ENCODE results near the gene TUBA4B. TPM values are rescaled to one million over a fixed set of nuclear protein-coding genes. Genes with fewer than 3 reads are reported as not detected.
A peak's percentile ranks its signal among the peaks of the same experiment; 100 is the strongest.

Gene TUBA4B
- total RNA-seq, 2 experiments from 2014 or later, result not detected

- DNase-seq (no peak), ATAC-seq (ENCODE audit: low read depth) (no peak)
- POLR2A ChIA-PET, result interaction anchor here (1.3 kb wide), 1 partner anchor 23 kb away, joined by 6 read pairs; the partner anchor contains the start of genes GLB1L and STK16
- Mint-ChIP-seq H3K27me3 (no peaks in the 10 kb centered on the region), H3K36me3 (peaks cover 21% of the 10 kb centered on the region), H3K27ac (no peak overlapping the region), H3K4me3 (no peak overlapping the region), H3K9me3 (no peaks in the 10 kb centered on the region), H3K4me1 (peaks cover 22% of the 10 kb centered on the region)
Measured at GRCh38 chr2:219221957-219222518, 31.0 kb upstream of the TUBA4B start.

DNA sequence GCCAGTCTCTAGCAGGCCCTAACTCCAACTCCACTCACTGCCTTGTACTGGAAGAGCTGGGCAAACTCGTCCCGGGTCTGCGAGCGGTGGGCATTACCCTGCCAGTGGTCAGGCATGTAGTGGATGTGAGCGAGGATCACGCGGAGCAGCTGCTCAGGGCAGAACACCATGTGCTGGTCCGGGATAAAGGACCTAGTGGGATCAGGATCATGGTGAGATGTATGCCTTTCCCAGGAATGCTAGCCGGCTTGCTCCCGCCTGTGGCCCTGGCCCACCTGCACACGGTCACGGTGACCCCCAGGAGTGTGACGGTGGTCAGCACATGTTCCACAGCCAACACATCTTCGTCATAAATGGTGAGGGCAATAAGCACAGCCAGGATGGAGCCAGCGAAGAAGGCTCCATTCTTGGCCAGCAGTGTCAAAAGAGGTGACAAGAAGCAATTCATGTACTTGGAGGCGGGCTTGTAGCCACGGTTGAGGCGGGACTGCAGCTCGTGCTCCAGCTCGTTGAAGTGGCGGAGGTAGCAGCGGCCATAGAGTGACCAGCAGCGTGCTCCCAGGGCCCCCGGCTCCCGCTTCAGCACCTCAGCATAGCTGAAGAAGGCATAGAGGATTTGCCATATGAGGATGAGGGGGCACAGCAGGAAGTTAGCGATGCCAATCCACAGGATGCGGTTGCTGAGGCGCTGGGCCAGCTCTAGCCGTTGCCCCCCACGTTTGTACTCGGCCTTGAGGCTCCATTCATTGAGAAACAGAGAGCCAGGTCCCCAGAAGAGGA, 29.0 kb upstream of the TUBA4B start:
- Mint-ChIP-seq H3K4me1 (peaks cover 25% of the 10 kb centered on the region), H3K36me3 (peaks cover 21% of the 10 kb centered on the region), H3K27me3 (no peaks in the 10 kb centered on the region), H3K4me3 (no peak overlapping the region), H3K27ac (no peak overlapping the region), H3K9me3 (no peaks in the 10 kb centered on the region)
- no peak for ATAC-seq (ENCODE audit: low read depth)
- POLR2A ChIA-PET, result interaction anchor here (1.2 kb wide), 1 partner anchor 30 kb away, joined by 5 read pairs; the partner anchor contains the start of gene TUBA4A
- DNase-seq, result no peak

- DNase-seq (no peak), ATAC-seq (ENCODE audit: low read depth) (no peak)
- H3K36me3 Mint-ChIP-seq, result peaks cover 18% of the 10 kb centered on the region
- no peak overlapping the region for H3K4me3 Mint-ChIP-seq
- peak overlapping the region; percentile 6 for H3K27ac Mint-ChIP-seq
- H3K4me1 Mint-ChIP-seq, result peaks cover 23% of the 10 kb centered on the region
- H3K9me3 Mint-ChIP-seq, result no peaks in the 10 kb centered on the region
- POLR2A ChIA-PET, result no interaction called here
- H3K27me3 Mint-ChIP-seq, result no peaks in the 10 kb centered on the region
Measured at GRCh38 chr2:219225350-219225749, 27.7 kb upstream of the TUBA4B start.

DNA sequence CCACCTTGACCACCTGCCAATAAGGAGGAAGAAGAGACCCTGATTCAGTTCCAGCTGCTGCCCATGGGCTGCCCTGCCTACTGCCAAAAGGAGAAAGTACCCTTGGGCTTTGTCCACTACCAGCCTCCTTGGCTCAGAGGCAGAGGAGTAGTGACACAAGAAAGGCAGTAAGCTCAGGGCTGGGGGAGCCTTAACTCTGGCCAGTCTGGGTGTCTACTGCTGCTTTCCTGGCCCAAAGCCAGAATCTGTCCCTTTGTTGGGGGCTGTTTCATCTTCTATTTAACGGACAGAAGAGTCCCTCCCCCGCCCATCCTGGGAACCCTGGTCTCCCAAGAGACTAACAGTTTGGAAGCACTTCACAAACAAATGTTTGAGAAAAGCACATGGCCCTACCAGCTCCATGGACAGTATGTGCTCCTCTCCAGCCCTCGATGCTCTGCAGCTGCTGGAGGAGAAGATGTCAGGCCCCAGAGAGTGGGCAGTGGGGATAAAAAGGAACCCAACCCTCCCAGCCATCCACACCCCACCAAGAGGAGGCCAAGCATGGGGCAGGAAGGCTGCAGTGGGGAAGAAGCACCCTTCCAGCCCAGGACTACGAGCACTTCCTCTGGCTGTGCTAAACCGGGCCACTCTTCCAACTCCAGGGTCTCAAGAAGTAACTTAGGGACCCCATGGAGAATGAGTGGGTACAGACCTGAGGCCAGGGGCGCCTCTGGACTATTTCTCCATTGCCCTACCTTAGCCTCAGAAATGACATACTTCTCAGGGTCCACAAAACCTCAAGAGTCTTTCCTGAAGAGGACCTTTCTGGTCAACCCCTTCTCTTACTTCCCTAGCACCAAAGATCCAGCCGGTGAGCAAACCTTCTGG, 24.8 kb upstream of the TUBA4B start:
- Mint-ChIP-seq H3K9me3 (no peaks in the 10 kb centered on the region), H3K4me3 (peak overlapping the region; percentile 90), H3K27ac (peak overlapping the region; percentile 65), H3K4me1 (peaks cover 38% of the 10 kb centered on the region), H3K36me3 (peaks cover 30% of the 10 kb centered on the region), H3K27me3 (no peaks in the 10 kb centered on the region)
- ATAC-seq (ENCODE audit: low read depth), result no peak
- POLR2A ChIA-PET, result interaction anchor here (0.8 to 5.5 kb wide), 14 partner anchors 10 to 71 kb away, joined by 3 to 83 read pairs (median 13); partner anchors contain the start of genes ABCB6, CNPPD1, DNAJB2 and GLB1L
- DNase-seq, result no peak

DNA sequence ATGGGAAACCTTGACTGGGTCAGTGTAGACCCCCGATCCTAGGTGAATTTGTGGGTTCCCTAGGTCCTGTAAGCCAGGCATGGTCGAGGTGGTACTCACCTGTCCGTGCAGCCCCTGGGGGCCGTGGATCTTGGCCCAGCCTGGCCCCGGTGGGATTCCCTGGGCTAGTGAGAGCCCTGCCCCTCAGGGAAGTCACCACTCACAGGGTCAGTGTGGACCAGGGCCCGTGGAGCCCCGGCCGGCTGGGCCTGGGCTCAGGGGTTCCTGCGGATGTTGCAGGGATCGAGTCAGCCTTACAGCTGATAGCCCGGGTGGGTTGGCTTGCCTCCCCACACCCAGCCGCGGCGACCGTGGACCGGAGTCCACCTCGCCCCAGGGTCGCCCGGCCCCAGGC, 24.1 kb upstream of the TUBA4B start:
- Mint-ChIP-seq H3K27me3 (no peaks in the 10 kb centered on the region), H3K4me1 (peaks cover 40% of the 10 kb centered on the region), H3K4me3 (peak overlapping the region; percentile 90), H3K27ac (peak overlapping the region; percentile 65), H3K36me3 (peaks cover 32% of the 10 kb centered on the region), H3K9me3 (no peaks in the 10 kb centered on the region)
- DNase-seq, result no peak
- POLR2A ChIA-PET, result interaction anchor here (1.2 to 5.5 kb wide), 15 partner anchors 9 to 70 kb away, joined by 3 to 83 read pairs (median 12); partner anchors contain the start of genes ABCB6, CNPPD1, DNAJB2 and GLB1L
- no peak for ATAC-seq (ENCODE audit: low read depth)

DNA sequence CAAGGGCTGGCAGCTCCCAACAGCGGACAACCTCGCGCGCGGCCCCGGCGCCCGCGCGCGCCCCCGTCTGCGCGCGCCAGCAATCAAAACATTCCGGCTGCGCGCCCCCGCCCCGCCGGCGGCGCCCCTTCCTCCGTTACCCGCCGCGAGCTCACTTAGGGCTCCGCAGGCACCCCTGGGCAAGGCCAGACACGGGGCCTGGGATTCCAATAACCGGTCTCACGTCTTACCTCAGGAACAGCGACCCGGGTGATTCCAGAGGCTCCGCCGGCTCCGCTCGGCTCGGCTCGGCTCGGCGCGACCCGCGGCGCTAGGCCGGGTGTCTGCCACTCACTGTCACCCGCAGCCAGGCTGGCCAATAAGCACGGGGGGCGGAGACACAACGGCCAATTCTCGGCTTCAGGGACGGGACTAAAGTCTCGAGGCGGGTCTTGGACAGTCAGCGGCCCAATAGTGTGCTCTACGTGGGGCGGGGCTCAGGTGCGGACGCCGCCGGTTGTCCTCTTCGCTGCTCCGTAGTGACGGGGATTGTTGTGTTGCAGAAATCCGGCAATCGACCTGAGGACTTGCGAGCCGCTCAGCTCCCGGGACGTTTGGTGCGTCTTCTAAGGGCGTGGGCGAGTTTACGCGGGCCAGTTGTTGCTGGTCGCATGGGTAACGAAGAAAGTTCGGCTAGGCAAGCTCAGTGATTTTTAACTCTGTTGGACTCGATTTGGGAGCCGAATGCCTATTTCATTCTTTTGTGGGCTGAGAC, 23.6 kb upstream of the TUBA4B start, which contains the start of the genes ANKZF1 and ATG9A:
TSS of gene ANKZF1 (plus strand) at position 502 of the 754 bp plus-strand sequence. CDS start 452 bp downstream, outside the sequence.
TSS of gene ATG9A (minus strand) at position 332 of the 754 bp plus-strand sequence. CDS start 1,612 bp downstream, outside the sequence.
- Mint-ChIP-seq H3K36me3 (peaks cover 38% of the 10 kb centered on the region), H3K27ac (peak within 1 kb of the TSS; percentile 93), H3K4me1 (peaks cover 40% of the 10 kb centered on the region), H3K27me3 (no peaks in the 10 kb centered on the region), H3K9me3 (no peaks in the 10 kb centered on the region), H3K4me3 (peak within 1 kb of the TSS; percentile 90)
- peak; percentile 95 for ATAC-seq (ENCODE audit: low read depth)
- POLR2A ChIA-PET, result interaction anchor here (1.2 to 5.5 kb wide), 16 partner anchors 8 to 70 kb away, joined by 3 to 83 read pairs (median 12); partner anchors contain the start of genes ABCB6, CNPPD1, DNAJB2 and GLB1L
- peak; percentile 94 for DNase-seq

GRCh38 chr2:219230059-219230540, 22.9 kb upstream of the TUBA4B start:
- Mint-ChIP-seq H3K9me3 (no peaks in the 10 kb centered on the region), H3K27me3 (no peaks in the 10 kb centered on the region), H3K36me3 (peaks cover 37% of the 10 kb centered on the region), H3K4me1 (peaks cover 37% of the 10 kb centered on the region), H3K4me3 (peak overlapping the region; percentile 90), H3K27ac (peak overlapping the region; percentile 93)
- ATAC-seq (ENCODE audit: low read depth) (peak; percentile 11), DNase-seq (peak; percentile 59)
- POLR2A ChIA-PET, result interaction anchor here (1.2 to 5.5 kb wide), 16 partner anchors 8 to 69 kb away, joined by 3 to 83 read pairs (median 12); partner anchors contain the start of genes ABCB6, CNPPD1, DNAJB2 and GLB1L

- Mint-ChIP-seq H3K27ac (no peak overlapping the region), H3K4me1 (peaks cover 18% of the 10 kb centered on the region), H3K36me3 (peaks cover 48% of the 10 kb centered on the region), H3K4me3 (no peak overlapping the region), H3K9me3 (no peaks in the 10 kb centered on the region), H3K27me3 (no peaks in the 10 kb centered on the region)
- ATAC-seq (ENCODE audit: low read depth), result no peak
- DNase-seq, result no peak
- POLR2A ChIA-PET, result interaction anchor here (0.7 to 1.2 kb wide), 2 partner anchors 11 to 18 kb away, joined by 3 to 4 read pairs; partner anchors contain the start of genes GLB1L and STK16
Measured at GRCh38 chr2:219234331-219234730, 18.7 kb upstream of the TUBA4B start.

GRCh38 chr2:219243291-219243761, 9.7 kb upstream of the TUBA4B start:
- peak overlapping the region; percentile 75 for H3K27ac Mint-ChIP-seq
- H3K27me3 Mint-ChIP-seq, result no peaks in the 10 kb centered on the region
- DNase-seq, result no peak
- H3K4me1 Mint-ChIP-seq, result peaks cover 42% of the 10 kb centered on the region
- POLR2A ChIA-PET, result interaction anchor here (2.7 kb wide), 1 partner anchor 13 kb away, joined by 12 read pairs; the partner anchor contains the start of genes ANKZF1 and ATG9A
- no peaks in the 10 kb centered on the region for H3K9me3 Mint-ChIP-seq
- peaks cover 11% of the 10 kb centered on the region for H3K36me3 Mint-ChIP-seq
- no peak for ATAC-seq (ENCODE audit: low read depth)
- peak overlapping the region; percentile 71 for H3K4me3 Mint-ChIP-seq

DNA sequence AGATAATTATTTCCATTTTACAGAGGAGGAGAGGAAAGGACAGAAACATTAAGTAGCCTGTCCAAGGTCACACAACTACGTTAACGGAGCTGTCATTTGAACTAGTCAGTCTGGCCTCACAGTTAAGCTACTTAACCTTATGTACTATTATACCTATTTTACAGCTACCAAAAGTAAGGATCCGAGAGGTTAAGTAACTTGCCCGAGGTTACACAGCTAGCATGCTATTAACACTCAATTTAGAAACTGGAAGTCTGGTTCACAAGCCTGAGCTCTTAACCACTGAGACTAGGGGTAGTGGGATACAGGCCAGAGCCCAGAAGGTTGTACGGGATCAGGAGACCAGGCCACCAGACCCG, 8.3 kb upstream of the TUBA4B start:
- ATAC-seq (ENCODE audit: low read depth) (no peak), DNase-seq (no peak)
- Mint-ChIP-seq H3K27ac (peak overlapping the region; percentile 90), H3K36me3 (peaks cover 25% of the 10 kb centered on the region), H3K4me1 (peaks cover 54% of the 10 kb centered on the region), H3K4me3 (peak overlapping the region; percentile 99), H3K27me3 (no peaks in the 10 kb centered on the region), H3K9me3 (no peaks in the 10 kb centered on the region)
- POLR2A ChIA-PET, result interaction anchor here (1.0 to 2.9 kb wide), 16 partner anchors 9 to 74 kb away, joined by 3 to 38 read pairs (median 6); partner anchors contain the start of genes ABCB6, ANKZF1, ATG9A and DNAJB2

DNA sequence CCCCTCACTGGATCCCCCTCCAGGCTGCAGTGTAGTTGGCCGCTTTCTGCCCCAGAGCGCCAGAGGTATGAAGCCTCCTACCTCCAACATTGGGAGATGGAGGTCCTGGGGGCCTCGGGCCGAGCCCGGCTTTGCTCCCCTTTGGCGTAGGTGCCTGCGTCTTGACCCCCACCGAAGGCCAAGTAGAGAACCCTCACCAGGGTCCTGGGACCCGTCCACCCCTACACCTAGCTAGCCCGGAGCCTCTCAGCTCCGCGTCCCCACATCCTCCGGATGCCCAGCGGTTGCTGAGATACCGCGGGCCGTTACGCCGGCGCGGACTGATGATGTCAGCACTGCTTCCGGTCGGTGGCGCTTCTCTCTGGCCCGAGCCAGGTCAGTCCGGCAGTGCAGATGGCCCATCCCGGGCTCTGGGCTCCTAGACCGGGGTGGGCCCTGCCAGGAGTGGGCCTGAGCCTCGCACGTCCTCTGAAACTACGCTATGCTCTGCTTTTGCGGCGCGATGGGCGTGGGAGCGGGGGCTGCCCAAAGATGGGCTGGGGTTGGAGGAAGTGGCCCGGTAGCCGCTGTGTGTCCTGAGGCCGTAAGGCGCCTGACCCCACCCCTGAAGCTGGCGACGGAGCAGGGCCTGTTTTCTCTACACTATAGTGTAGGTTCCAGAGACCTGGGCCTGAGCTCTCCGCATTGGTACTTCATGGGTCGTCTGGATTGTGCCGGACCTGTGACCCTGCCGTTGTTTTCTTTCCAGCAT, 7.7 kb upstream of the TUBA4B start, which contains the start of the genes GLB1L and STK16:
TSS of gene GLB1L (minus strand) at position 297 of the 751 bp plus-strand sequence. CDS start 1,871 bp downstream, outside the sequence.
TSS of gene STK16 (plus strand) at position 332 of the 751 bp plus-strand sequence. CDS start 521 bp downstream, outside the sequence.
- Mint-ChIP-seq H3K9me3 (no peaks in the 10 kb centered on the region), H3K27ac (peak within 1 kb of the TSS; percentile 90), H3K27me3 (no peaks in the 10 kb centered on the region), H3K36me3 (peaks cover 30% of the 10 kb centered on the region), H3K4me3 (peak within 1 kb of the TSS; percentile 99), H3K4me1 (peaks cover 60% of the 10 kb centered on the region)
- peak; percentile 64 for ATAC-seq (ENCODE audit: low read depth)
- POLR2A ChIA-PET, result interaction anchor here (0.5 to 2.9 kb wide), 20 partner anchors 8 to 120 kb away, joined by 3 to 38 read pairs (median 5); partner anchors contain the start of genes ABCB6, ANKZF1, ATG9A and DNAJB2
- peak; percentile 96 for DNase-seq
